BLaER1 treated with 17β-estradiol and CSF1 and Interleukin-3, amounts not matched to agents 10 nM and 100 nM (cell line): ENCODE data around the gene CMSS1.

Experiments used
- H3K27ac ChIP-seq, 11 experiments: shearing (Covaris generic); formaldehyde crosslinking; 2 replicates each; pipeline ENCODE4 v1.8.1; 2022
- H3K27me3 ChIP-seq, 11 experiments: shearing (Covaris generic); formaldehyde crosslinking; 2 replicates each; pipeline ENCODE4 v1.8.1; 2022
- H3K36me3 ChIP-seq, 11 experiments: shearing (Covaris generic); formaldehyde crosslinking; 2 replicates each; pipeline ENCODE4 v1.8.1; 2022
- H3K4me1 ChIP-seq, 10 experiments: shearing (Covaris generic); formaldehyde crosslinking; 2 replicates each; pipeline ENCODE4 v1.8.1; 2022
- H3K4me2 ChIP-seq, 11 experiments: shearing (Covaris generic); formaldehyde crosslinking; 2 replicates each; pipeline ENCODE4 v1.8.1; 2022
- H3K4me3 ChIP-seq, 10 experiments: shearing (Covaris generic); formaldehyde crosslinking; 2 replicates each; pipeline ENCODE4 v1.8.1; 2022
- H3K9ac ChIP-seq, 11 experiments: shearing (Covaris generic); formaldehyde crosslinking; 2 replicates each; pipeline ENCODE4 v1.8.1; 2022
- H3K9me3 ChIP-seq, 11 experiments: shearing (Covaris generic); formaldehyde crosslinking; replicated peaks in 1 of 11; 2 replicates each; pipeline ENCODE4 v1.8.1; 2022
- H4K20me1 ChIP-seq, 11 experiments: shearing (Covaris generic); formaldehyde crosslinking; 2 replicates each; pipeline ENCODE4 v1.8.1; 2022
- Cebpa-rat ChIP-seq, 11 experiments: shearing (Covaris generic); IDR thresholded peaks; 2 replicates each; pipeline ENCODE4 v1.8.1; 2022

CMSS1 gene

GRCh38 chr3:100113723-100114412 is 296.2 kb downstream of the CMSS1 start:
- Histone ChIP-seq H3K27ac (no peak overlapping the region), H3K36me3 (peaks cover 0 to 14% (median 0%) of the 10 kb centered on the region in 11 experiments; a peak in 1 of 22 replicates), H3K9ac (no peak overlapping the region), H3K27me3 (no peaks in the 10 kb centered on the region), H3K4me1 (peaks cover 0 to 4% (median 0%) of the 10 kb centered on the region in 10 experiments; a peak in 2 of 20 replicates), H3K4me3 (no peak overlapping the region), H3K9me3 (no peaks in the 10 kb centered on the region), H4K20me1 (no peaks in the 10 kb centered on the region), H3K4me2 (no peak overlapping the region)
- no peak for TF ChIP-seq Cebpa-rat (IDR thresholded peaks at IDR 0.05)

GRCh38 chr3:100114413-100115030 is 296.9 kb downstream of the CMSS1 start, which contains the start of gene FILIP1L:
Gene FILIP1L (minus strand): TSS chr3:100114501.
- no peak for TF ChIP-seq Cebpa-rat (IDR thresholded peaks at IDR 0.05)
- Histone ChIP-seq H3K4me1 (peaks cover 0 to 4% (median 0%) of the 10 kb centered on the region in 10 experiments; a peak in 2 of 20 replicates), H3K9ac (no peak within 1 kb of the TSS), H3K27ac (no peak within 1 kb of the TSS), H3K4me3 (no peak within 1 kb of the TSS), H3K36me3 (peaks cover 0 to 14% (median 0%) of the 10 kb centered on the region in 11 experiments; a peak in 1 of 22 replicates), H4K20me1 (0 out of 22 replicates have a peak, but pooled peaks cover 0 to 5% (median 0%) of the 10 kb centered on the region in 11 experiments), H3K9me3 (no peaks in the 10 kb centered on the region), H3K4me2 (no peak within 1 kb of the TSS), H3K27me3 (no peaks in the 10 kb centered on the region)

- Histone ChIP-seq H3K9ac (no peak overlapping the region), H3K27ac (no peak overlapping the region), H3K27me3 (no peaks in the 10 kb centered on the region), H3K36me3 (peaks cover 0 to 9% (median 0%) of the 10 kb centered on the region in 11 experiments; a peak in 2 of 22 replicates), H3K4me3 (no peak overlapping the region), H3K4me1 (no peaks in the 10 kb centered on the region), H3K9me3 (0 out of 22 replicates have a peak, but pooled peaks cover 0 to 5% (median 0%) of the 10 kb centered on the region in 11 experiments), H4K20me1 (0 out of 22 replicates have a peak, but pooled peaks cover 0 to 5% (median 0%) of the 10 kb centered on the region in 11 experiments), H3K4me2 (no peak overlapping the region)
- no peak for TF ChIP-seq Cebpa-rat (IDR thresholded peaks at IDR 0.05)
Observed at GRCh38 chr3:100117093-100117492, 299.4 kb downstream of the CMSS1 start.

DNA sequence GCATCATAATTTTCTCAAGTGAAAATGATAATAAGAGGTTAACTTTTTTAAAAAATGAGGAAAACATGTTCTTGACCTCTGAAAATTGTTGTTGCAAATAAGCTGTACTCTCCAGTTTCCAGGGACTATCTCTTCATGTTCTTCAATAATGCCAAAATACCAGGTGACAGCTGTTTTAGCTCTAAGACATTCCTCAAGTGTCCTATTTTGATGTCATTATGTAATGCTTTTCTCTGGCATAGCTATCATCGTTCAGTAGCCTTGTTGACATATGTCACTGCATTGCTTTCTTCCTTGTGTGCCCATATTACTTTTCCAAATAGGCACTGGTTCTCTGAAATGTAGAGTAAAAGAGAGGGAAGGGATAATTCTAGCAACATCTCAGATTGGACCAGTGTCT is 302.4 kb downstream of the CMSS1 start:
- H3K27ac ChIP-seq = no peak overlapping the region
- TF ChIP-seq Cebpa-rat (IDR thresholded peaks at IDR 0.05) = no peak
- H3K9me3 ChIP-seq = 0 out of 22 replicates have a peak, but pooled peaks cover 0 to 5% (median 0%) of the 10 kb centered on the region in 11 experiments
- no peaks in the 10 kb centered on the region for H3K27me3 ChIP-seq
- 0 out of 22 replicates have a peak, but pooled peaks cover 0 to 5% (median 0%) of the 10 kb centered on the region in 11 experiments for H4K20me1 ChIP-seq
- H3K4me1 ChIP-seq = peaks cover 0 to 4% (median 2%) of the 10 kb centered on the region in 10 experiments; a peak in 9 of 20 replicates
- peaks cover 0 to 6% (median 0%) of the 10 kb centered on the region in 11 experiments; a peak in 2 of 22 replicates for H3K36me3 ChIP-seq
- no peak overlapping the region for H3K9ac ChIP-seq
- H3K4me3 ChIP-seq = no peak overlapping the region
- no peak overlapping the region for H3K4me2 ChIP-seq

DNA sequence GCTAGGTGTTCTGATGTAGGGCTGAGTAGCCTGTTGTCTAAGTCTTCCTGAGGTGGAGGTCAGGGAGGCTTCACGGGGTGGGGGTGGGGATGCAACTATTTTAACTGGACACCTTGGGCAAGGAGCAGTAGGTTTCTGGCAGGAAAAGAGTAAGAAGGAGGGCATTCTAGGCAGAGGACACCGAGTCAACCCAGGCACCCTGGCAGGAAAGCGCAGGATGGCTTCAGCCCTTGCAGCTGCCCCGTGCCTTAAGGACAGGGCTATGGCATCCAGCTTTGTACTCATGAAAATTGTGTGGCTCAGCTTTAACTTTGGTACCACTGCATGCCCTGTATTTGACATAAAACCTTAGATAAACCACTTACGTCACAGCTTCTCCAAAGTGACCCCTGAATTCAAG is 303.0 kb downstream of the CMSS1 start:
- Histone ChIP-seq H3K27ac (no peak overlapping the region), H3K9ac (no peak overlapping the region), H3K4me3 (no peak overlapping the region), H3K4me2 (no peak overlapping the region), H3K27me3 (no peaks in the 10 kb centered on the region), H3K4me1 (peaks cover 0 to 10% (median 8%) of the 10 kb centered on the region in 10 experiments; a peak in 11 of 20 replicates), H4K20me1 (peaks cover 0 to 5% (median 0%) of the 10 kb centered on the region in 11 experiments; a peak in 1 of 22 replicates), H3K9me3 (0 out of 22 replicates have a peak, but pooled peaks cover 0 to 5% (median 0%) of the 10 kb centered on the region in 11 experiments), H3K36me3 (peaks cover 0 to 6% (median 0%) of the 10 kb centered on the region in 11 experiments; a peak in 2 of 22 replicates)
- TF ChIP-seq Cebpa-rat (IDR thresholded peaks at IDR 0.05) = no peak

- Histone ChIP-seq H3K27ac (no peak overlapping the region), H3K27me3 (no peaks in the 10 kb centered on the region), H3K9ac (no peak overlapping the region), H4K20me1 (peaks cover 0 to 5% (median 0%) of the 10 kb centered on the region in 11 experiments; a peak in 1 of 22 replicates), H3K4me3 (no peak overlapping the region), H3K4me2 (no peak overlapping the region), H3K36me3 (peaks cover 0 to 2% (median 0%) of the 10 kb centered on the region in 11 experiments; a peak in 2 of 22 replicates), H3K4me1 (peaks cover 0 to 10% (median 9%) of the 10 kb centered on the region in 10 experiments; a peak in 11 of 20 replicates), H3K9me3 (0 out of 22 replicates have a peak, but pooled peaks cover 0 to 5% (median 0%) of the 10 kb centered on the region in 11 experiments)
- TF ChIP-seq Cebpa-rat (IDR thresholded peaks at IDR 0.05) = no peak
Observed at GRCh38 chr3:100122321-100122720, 304.7 kb downstream of the CMSS1 start.

GRCh38 chr3:100123112-100123511 is 305.4 kb downstream of the CMSS1 start:
- Histone ChIP-seq H4K20me1 (peaks cover 0 to 5% (median 0%) of the 10 kb centered on the region in 11 experiments; a peak in 1 of 22 replicates), H3K9ac (no peak overlapping the region), H3K4me2 (no peak overlapping the region), H3K27ac (no peak overlapping the region), H3K4me3 (no peak overlapping the region), H3K27me3 (no peaks in the 10 kb centered on the region), H3K36me3 (peaks cover 0 to 2% (median 0%) of the 10 kb centered on the region in 11 experiments; a peak in 2 of 22 replicates), H3K9me3 (0 out of 22 replicates have a peak, but pooled peaks cover 0 to 5% (median 0%) of the 10 kb centered on the region in 11 experiments), H3K4me1 (peaks cover 0 to 10% (median 9%) of the 10 kb centered on the region in 10 experiments; a peak in 11 of 20 replicates)
- no peak for TF ChIP-seq Cebpa-rat (IDR thresholded peaks at IDR 0.05)

DNA sequence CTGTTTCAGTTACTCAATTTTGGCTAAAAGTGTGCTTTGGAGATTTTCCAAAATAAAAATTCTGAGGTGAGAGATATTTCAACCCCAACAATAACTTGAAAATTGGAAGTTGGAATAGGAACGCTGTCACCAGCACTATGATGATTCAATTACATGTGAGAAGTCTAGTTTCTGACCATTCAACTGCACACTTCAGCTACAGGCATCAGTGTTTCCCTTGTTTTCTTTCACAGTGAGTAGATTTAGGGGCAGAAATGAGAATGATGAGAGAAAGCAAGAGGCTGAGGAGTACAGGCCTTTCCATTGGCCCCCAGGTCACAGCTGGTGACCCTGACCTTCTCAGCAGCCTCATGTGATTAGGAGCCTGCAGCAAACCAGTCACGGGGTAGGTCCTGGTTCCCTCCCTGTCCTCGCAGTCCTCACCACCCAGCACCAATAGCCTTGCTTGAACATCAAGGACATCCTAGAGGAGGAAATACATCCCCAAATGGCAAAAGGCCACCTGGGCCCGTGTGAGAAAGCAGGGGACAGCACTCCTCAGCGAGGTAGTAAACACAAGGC is 306.6 kb downstream of the CMSS1 start:
- H3K27ac ChIP-seq = no peak overlapping the region
- no peak overlapping the region for H3K4me2 ChIP-seq
- peaks cover 0 to 2% (median 0%) of the 10 kb centered on the region in 11 experiments; a peak in 2 of 22 replicates for H3K36me3 ChIP-seq
- no peak overlapping the region for H3K4me3 ChIP-seq
- no peaks in the 10 kb centered on the region for H3K27me3 ChIP-seq
- H3K9me3 ChIP-seq = 0 out of 22 replicates have a peak, but pooled peaks cover 0 to 5% (median 0%) of the 10 kb centered on the region in 11 experiments
- peaks cover 0 to 10% (median 9%) of the 10 kb centered on the region in 10 experiments; a peak in 11 of 20 replicates for H3K4me1 ChIP-seq
- H3K9ac ChIP-seq = no peak overlapping the region
- TF ChIP-seq Cebpa-rat (IDR thresholded peaks at IDR 0.05) = no peak
- H4K20me1 ChIP-seq = peaks cover 0 to 3% (median 0%) of the 10 kb centered on the region in 11 experiments; a peak in 1 of 22 replicates
